WTC11 (cell line): ENCODE measurements around the gene TBC1D22B. TPM values are rescaled to one million over a fixed set of nuclear protein-coding genes. Genes with fewer than 3 reads are reported as not detected.

Experiments used
- ATAC-seq: fragments of 200-7000 bp; cut with Tn5 transposase; 2 replicates; pipeline ENCODE4 v1.10.0; 2021; ENCODE audit warnings: mild to moderate bottlenecking, moderate library complexity
- CTCF ChIA-PET: fragments of 300-600 bp; sonication (Branson Sonifier 250); formaldehyde crosslinking; loops from one replicate; lab custom pipeline; 2021; ENCODE audit warnings: antibody characterized with exemption; lab: Charles Lee
- POLR2A ChIA-PET: fragments of 350-600 bp; sonication (Branson Sonifier 250); formaldehyde crosslinking; loops from one replicate; lab custom pipeline; 2021; ENCODE audit warnings: antibody characterized with exemption; lab: Charles Lee
- DNase-seq: peaks from one replicate; pipeline ENCODE4 v3.0.0; 2021; ENCODE audit warnings: low spot score
- H3K27ac Mint-ChIP-seq: 2 replicates; pipeline ENCODE4 v1.8.0; 2021; ENCODE audit warnings: mixed read lengths
- H3K27me3 Mint-ChIP-seq: 2 replicates; pipeline ENCODE4 v1.8.0; 2021; ENCODE audit warnings: low read depth, mild to moderate bottlenecking, moderate library complexity, mixed read lengths
- H3K36me3 Mint-ChIP-seq: 2 replicates; pipeline ENCODE4 v1.8.0; 2021; ENCODE audit warnings: mixed read lengths
- H3K4me1 Mint-ChIP-seq: 2 replicates; pipeline ENCODE4 v1.8.0; 2022; ENCODE audit warnings: mixed read lengths
- H3K4me3 Mint-ChIP-seq: 2 replicates; pipeline ENCODE4 v1.8.0; 2021; ENCODE audit warnings: mild to moderate bottlenecking, moderate library complexity, mixed read lengths
- H3K9me3 Mint-ChIP-seq: 2 replicates; pipeline ENCODE4 v1.8.0; 2021; ENCODE audit warnings: mixed read lengths
- ERG ChIP-seq: fragments of 250-450 bp; sonication (Bioruptor Pico); IDR thresholded peaks from 2 replicates; pipeline ENCODE4 v1.8.0; 2021; ENCODE audit warnings: mild to moderate bottlenecking
- GABPB1 ChIP-seq: sonication (generic); formaldehyde crosslinking; IDR thresholded peaks from 2 replicates; pipeline ENCODE4 v1.8.1; 2023; ENCODE audit warnings: mild to moderate bottlenecking, missing genetic modification reagents
- MXD4 ChIP-seq: fragments of 250-450 bp; sonication (Bioruptor Pico); IDR thresholded peaks from 2 replicates; pipeline ENCODE4 v1.8.0; 2021; ENCODE audit warnings: mild to moderate bottlenecking, moderate library complexity, borderline replicate concordance
- NFATC4 ChIP-seq: fragments of 250-450 bp; sonication (Bioruptor Pico); IDR thresholded peaks from 2 replicates; pipeline ENCODE4 v1.9.0; 2021; ENCODE audit warnings: mild to moderate bottlenecking
- RELA ChIP-seq: sonication (generic); formaldehyde crosslinking; IDR thresholded peaks from 2 replicates; pipeline ENCODE4 v1.8.1; 2022; ENCODE audit warnings: missing genetic modification reagents, mild to moderate bottlenecking, borderline replicate concordance
- SOX15 ChIP-seq: fragments of 250-450 bp; sonication (Bioruptor Pico); IDR thresholded peaks from 2 replicates; pipeline ENCODE4 v1.9.0; 2021; ENCODE audit warnings: mild to moderate bottlenecking
- SP1 ChIP-seq: sonication (generic); formaldehyde crosslinking; conservative IDR thresholded peaks from 2 replicates; pipeline ENCODE4 v1.8.1; 2022; ENCODE audit warnings: missing genetic modification reagents
- USF2 ChIP-seq: sonication (generic); formaldehyde crosslinking; IDR thresholded peaks from 2 replicates; pipeline ENCODE4 v1.8.1; 2023; ENCODE audit warnings: mild to moderate bottlenecking, missing genetic modification reagents, moderate library complexity
- ZBTB43 ChIP-seq: sonication (generic); formaldehyde crosslinking; IDR thresholded peaks from 2 replicates; pipeline ENCODE4 v1.8.1; 2023; ENCODE audit warnings: mild to moderate bottlenecking, missing genetic modification reagents
- ZNF121 ChIP-seq: sonication (generic); formaldehyde crosslinking; IDR thresholded peaks from 2 replicates; pipeline ENCODE4 v1.8.0; 2023; ENCODE audit warnings: missing genetic modification reagents
- ZNF232 ChIP-seq: sonication (generic); formaldehyde crosslinking; IDR thresholded peaks from 2 replicates; pipeline ENCODE4 v1.8.0; 2022; ENCODE audit warnings: mild to moderate bottlenecking, missing genetic modification reagents
- ZNF317 ChIP-seq: sonication (generic); formaldehyde crosslinking; IDR thresholded peaks from 2 replicates; pipeline ENCODE4 v1.8.1; 2023; ENCODE audit warnings: low read depth, mild to moderate bottlenecking, moderate library complexity, missing genetic modification reagents, borderline replicate concordance
- ZNF425 ChIP-seq: fragments of 250-450 bp; sonication (Bioruptor Pico); conservative IDR thresholded peaks from 2 replicates; pipeline ENCODE4 v1.9.0; 2021; ENCODE audit warnings: mild to moderate bottlenecking
- ZNF532 ChIP-seq: fragments of 250-450 bp; sonication (Bioruptor Pico); IDR thresholded peaks from 2 replicates; pipeline ENCODE4 v1.9.0; 2021; ENCODE audit warnings: mild to moderate bottlenecking, borderline replicate concordance
- total RNA-seq: library from RNA; stranded (reverse); gene quantifications from 3 replicates; pipeline ENCODE4 v1.2.3, GENCODE V29; 2021

Gene TBC1D22B
- total RNA-seq, 1 experiment from 2014 or later: 16.4 TPM

- TF ChIP-seq NFATC4 (no peak), ZNF317 (CRISPR knock-in tag) (no peak), SP1 (CRISPR knock-in tag) (no peak), GABPB1 (no peak), USF2 (no peak), RELA (CRISPR knock-in tag) (no peak), ZNF425 (no peak), ZNF232 (CRISPR knock-in tag) (no peak), SOX15 (no peak), ZBTB43 (CRISPR knock-in tag) (no peak), MXD4 (CRISPR knock-in tag) (no peak), ERG (CRISPR knock-in tag) (no peak)
- TF ChIP-seq, all 79 proteins: peak for 0
Measured at GRCh38 chr6:37260444-37260843, 2.9 kb downstream of the TBC1D22B start (continued).

- Mint-ChIP-seq H3K9me3 (no peaks in the 10 kb centered on the region), H3K27me3 (no peaks in the 10 kb centered on the region), H3K27ac (no peak overlapping the region), H3K4me3 (no peak overlapping the region), H3K36me3 (no peaks in the 10 kb centered on the region), H3K4me1 (peaks cover 65% of the 10 kb centered on the region)
- DNase-seq (no peak), ATAC-seq (no peak)
- no peak for TF ChIP-seq ZNF532 (CRISPR knock-in tag)
- no peak for TF ChIP-seq ZNF121
- TF ChIP-seq ZNF317 (CRISPR knock-in tag): no peak
- POLR2A ChIA-PET: no interaction called here
- CTCF ChIA-PET: interaction anchor here (0.6 to 1.2 kb wide), 3 partner anchors 52 to 375 kb away, joined by 3 read pairs; partner anchors contain the start of gene C6orf89
Measured at GRCh38 chr6:37261198-37261597, 3.6 kb downstream of the TBC1D22B start.
